Keratinocyte (primary cell): ENCODE results near the gene STK36. TPM values are rescaled to one million over a fixed set of nuclear protein-coding genes. Genes with fewer than 3 reads are reported as not detected.

Experiments
- DNase-seq: peaks from one replicate; pipeline ENCODE4 v3.0.0-alpha.2; 2011; ENCODE audit warnings: low read depth, missing footprints, low spot score
- FAIRE-seq: peaks from 2 replicates; lab custom pipeline; 2011; peaks lifted over from hg19 to GRCh38; lab: Jason Lieb, UNC
- H2AFZ ChIP-seq: 2 replicates; pipeline ENCODE4 v1.6.0; 2012; ENCODE audit warnings: low read length, control low read depth, inconsistent platforms; ENCODE audit not compliant: control insufficient read depth
- H3K27ac ChIP-seq: 2 replicates; pipeline ENCODE4 v1.5.1; 2011; ENCODE audit warnings: low read length; ENCODE audit not compliant: control insufficient read depth, insufficient read depth
- H3K27me3 ChIP-seq: 3 replicates; pipeline ENCODE4 v1.6.0; 2011; ENCODE audit warnings: low read length; ENCODE audit not compliant: control insufficient read depth, insufficient read depth; ENCODE audit errors: extremely low read depth
- H3K36me3 ChIP-seq, 2 experiments: 2 replicates in 1 of 2; 3 replicates in 1 of 2; pipeline ENCODE4 v1.5.1; 2011; ENCODE audit warnings: low read length in 2 of 2, mild to moderate bottlenecking in 1 of 2; ENCODE audit not compliant: control insufficient read depth in 2 of 2, insufficient read depth in 2 of 2; ENCODE audit errors: extremely low read depth in 1 of 2
- H3K4me1 ChIP-seq: 3 replicates; pipeline ENCODE4 v1.5.1; 2011; ENCODE audit warnings: low read length; ENCODE audit not compliant: control insufficient read depth, insufficient read depth; ENCODE audit errors: extremely low read depth
- H3K4me2 ChIP-seq: 3 replicates; pipeline ENCODE4 v1.6.0; 2011; ENCODE audit warnings: low read depth, low read length; ENCODE audit not compliant: control insufficient read depth, insufficient read depth; ENCODE audit errors: extremely low read depth
- H3K4me3 ChIP-seq, 3 experiments: fragments of 200-600 bp in 1 of 3; sonication (generic) in 1 of 3; 2 replicates in 2 of 3; 3 replicates in 1 of 3; pipeline ENCODE4 v1.5.1; 2011 to 2016; ENCODE audit warnings: low read length in 3 of 3, mild to moderate bottlenecking in 3 of 3, control low read depth in 2 of 3, inconsistent platforms in 1 of 3, low read depth in 1 of 3, mixed read lengths in 1 of 3, mixed run types in 1 of 3, moderate library complexity in 1 of 3; ENCODE audit not compliant: control insufficient read depth in 2 of 3, insufficient read depth in 2 of 3; ENCODE audit errors: extremely low read depth in 1 of 3
- H3K79me2 ChIP-seq: 2 replicates; pipeline ENCODE4 v1.6.0; 2012; ENCODE audit warnings: low read length; ENCODE audit not compliant: control insufficient read depth, insufficient read depth
- H3K9ac ChIP-seq: 3 replicates; pipeline ENCODE4 v1.6.0; 2011; ENCODE audit warnings: low read length; ENCODE audit not compliant: control insufficient read depth, insufficient read depth; ENCODE audit errors: extremely low read depth
- H3K9me1 ChIP-seq: 3 replicates; pipeline ENCODE4 v1.6.0; 2011; ENCODE audit warnings: low read length; ENCODE audit not compliant: control insufficient read depth, insufficient read depth; ENCODE audit errors: extremely low read depth
- H3K9me3 ChIP-seq: 2 replicates; pipeline ENCODE4 v1.5.1; 2012; ENCODE audit warnings: low read depth, low read length; ENCODE audit not compliant: control insufficient read depth
- H4K20me1 ChIP-seq: 3 replicates; pipeline ENCODE4 v1.6.0; 2011; ENCODE audit warnings: low read length; ENCODE audit not compliant: control insufficient read depth, insufficient read depth; ENCODE audit errors: extremely low read depth
- CTCF ChIP-seq, 3 experiments: IDR thresholded peaks in 1 of 3; conservative IDR thresholded peaks in 1 of 3; optimal IDR thresholded peaks in 1 of 3; 2 replicates in 2 of 3; 3 replicates in 1 of 3; pipeline versions ENCODE3 to v1.5.1; 2011; ENCODE audit warnings: low read length in 3 of 3, mild to moderate bottlenecking in 3 of 3, moderate library complexity in 2 of 3, control low read depth in 1 of 3, inconsistent platforms in 1 of 3; ENCODE audit not compliant: insufficient read depth in 2 of 3; ENCODE audit errors: extremely low read depth in 1 of 3
- EZH2 ChIP-seq: IDR thresholded peaks from one replicate; pipeline ENCODE4 v1.6.1; 2012; ENCODE audit warnings: inconsistent platforms, mild to moderate bottlenecking, low read length, moderate library complexity
- dilution Hi-C: fragments of 300-500 bp; cut with MboI; formaldehyde crosslinking; loops from one replicate; pipeline ENCODE4 v1.7.0; 2020; ENCODE audit warnings: low sequenced_read_pairs; ENCODE audit not compliant: extremely low pct_ligation_motif_present
- polyA plus RNA-seq, 5 experiments: library from polyadenylated mRNA; depleted of rRNA in 3 of 5; stranded (reverse) in 3 of 5; stranded (forward) in 1 of 5; unstranded in 1 of 5; fragments of >200 nt; gene quantifications; 1 replicate in 1 of 5; 2 replicates in 3 of 5; 3 replicates in 1 of 5; pipeline versions ENCODE4 v1.2.1 to v1.2.3, GENCODE V29; 2011 to 2012; ENCODE audit warnings: missing spikeins in 2 of 5, low read depth in 1 of 5, low replicate concordance in 1 of 5

Gene STK36
- polyA plus RNA-seq, 1 donor (not counting 4 experiments of a cell fraction or from before 2014, with no cell fraction given): 19.0 TPM

GRCh38 chr2:218644721-218645120 is 27.2 kb upstream of the STK36 start:
- peaks cover 3% of the 10 kb centered on the region for H4K20me1 ChIP-seq
- H3K4me2 ChIP-seq: no peak overlapping the region
- H2AFZ ChIP-seq: no peak overlapping the region
- TF ChIP-seq EZH2 (no peak), CTCF (optimal IDR thresholded peaks at IDR 0.05 in 1 of 3, IDR thresholded peaks at IDR 0.05 in 1 of 3, conservative IDR thresholded peaks at IDR 0.05 in 1 of 3; ENCODE audit: extremely low read depth in 1 of 3, insufficient read depth in 2 of 3, low read length in 3 of 3) (peak in 1 of 3 experiments; percentile 18)
- H3K36me3 ChIP-seq: peaks cover 46 to 67% of the 10 kb centered on the region in 2 experiments
- H3K9ac ChIP-seq: peak overlapping the region; percentile 20
- H3K27me3 ChIP-seq: no peaks in the 10 kb centered on the region
- FAIRE-seq: no peak
- peak overlapping the region; percentile 74 for H3K27ac ChIP-seq
- DNase-seq: no peak
- no peaks in the 10 kb centered on the region for H3K9me1 ChIP-seq
- H3K4me1 ChIP-seq: peaks cover 23% of the 10 kb centered on the region
- H3K4me3 ChIP-seq: no peak overlapping the region
- H3K9me3 ChIP-seq: no peaks in the 10 kb centered on the region
- dilution Hi-C loops: no loop called here
- H3K79me2 ChIP-seq: peaks cover 19% of the 10 kb centered on the region

- no peaks in the 10 kb centered on the region for H3K9me1 ChIP-seq
- peak; percentile 100 for FAIRE-seq
- no peaks in the 10 kb centered on the region for H3K27me3 ChIP-seq
- no peak for DNase-seq
- H3K27ac ChIP-seq: peak overlapping the region; percentile 74
- peaks cover 47 to 64% of the 10 kb centered on the region in 2 experiments for H3K36me3 ChIP-seq
- no peak overlapping the region for H2AFZ ChIP-seq
- H4K20me1 ChIP-seq: peaks cover 3% of the 10 kb centered on the region
- peaks cover 23% of the 10 kb centered on the region for H3K4me1 ChIP-seq
- H3K9ac ChIP-seq: peak overlapping the region; percentile 36
- dilution Hi-C loops: no loop called here
- H3K4me2 ChIP-seq: peak overlapping the region; percentile 56
- no peaks in the 10 kb centered on the region for H3K9me3 ChIP-seq
- TF ChIP-seq CTCF (optimal IDR thresholded peaks at IDR 0.05 in 1 of 3, IDR thresholded peaks at IDR 0.05 in 1 of 3, conservative IDR thresholded peaks at IDR 0.05 in 1 of 3; ENCODE audit: extremely low read depth in 1 of 3, insufficient read depth in 2 of 3, low read length in 3 of 3) (no peak), EZH2 (no peak)
- H3K4me3 ChIP-seq: no peak overlapping the region
- peaks cover 19% of the 10 kb centered on the region for H3K79me2 ChIP-seq
These were observed 26.8 kb upstream of the STK36 start for GRCh38 chr2:218645126-218645525.
